Measurements from ENCODE around the gene ARL14EPL. TPM values are rescaled to one million over a fixed set of nuclear protein-coding genes. Genes with fewer than 3 reads are reported as not detected.
"Not testable (repeated sequence)": the region's sequence is repeated elsewhere in the genome, so short reads cannot be mapped to it uniquely, and the experiment has no call there.

Gene ARL14EPL
- total RNA-seq, 2 experiments from 2014 or later = not detected

- Mint-ChIP-seq H3K4me1 (ENCODE audit: low read depth) (peaks cover 2% of the 10 kb centered on the region), H3K9me3 (peaks cover 6% of the 10 kb centered on the region), H3K27me3 (ENCODE audit: low read depth) (no peaks in the 10 kb centered on the region), H3K4me3 (no peak overlapping the region), H3K27ac (no peak overlapping the region), H3K36me3 (ENCODE audit: low read depth) (peaks cover 60% of the 10 kb centered on the region)
- intact Hi-C loops (cut with micrococcal nuclease) = no loop called here
- DNase-seq = no peak
- CTCF ChIA-PET = interaction anchor here (0.8 kb wide), 1 partner anchor 40 kb away, joined by 3 read pairs; no protein-coding TSS in a partner anchor
These were observed 65.0 kb downstream of the ARL14EPL start for GRCh38 chr5:116097301-116097700.

- DNase-seq = no peak
- CTCF ChIA-PET = no interaction called here
- H3K4me1 Mint-ChIP-seq (ENCODE audit: low read depth) = peaks cover 5% of the 10 kb centered on the region
- intact Hi-C loops (cut with micrococcal nuclease) = no loop called here
- H3K27me3 Mint-ChIP-seq (ENCODE audit: low read depth) = no peaks in the 10 kb centered on the region
- no peak overlapping the region for H3K4me3 Mint-ChIP-seq
- no peak overlapping the region for H3K27ac Mint-ChIP-seq
- H3K36me3 Mint-ChIP-seq (ENCODE audit: low read depth) = peaks cover 63% of the 10 kb centered on the region
- peaks cover 12% of the 10 kb centered on the region for H3K9me3 Mint-ChIP-seq
These were observed 66.7 kb downstream of the ARL14EPL start for GRCh38 chr5:116098998-116099397.

GRCh38 chr5:116104941-116105340, 72.7 kb downstream of the ARL14EPL start:
- H3K4me1 Mint-ChIP-seq (ENCODE audit: low read depth); DNase-seq; H3K4me3 Mint-ChIP-seq; intact Hi-C loops (cut with micrococcal nuclease); CTCF ChIA-PET; H3K27ac Mint-ChIP-seq; H3K27me3 Mint-ChIP-seq (ENCODE audit: low read depth): not testable (repeated sequence)
- H3K9me3 Mint-ChIP-seq = peaks cover 24% of the 10 kb centered on the region
- peaks cover 78% of the 10 kb centered on the region for H3K36me3 Mint-ChIP-seq (ENCODE audit: low read depth)

Other genes starting within 250 kb of the ARL14EPL start
- under 1 TPM; 0.57 to 0.67 TPM for gene CDO1, start 215.8 kb upstream of the ARL14EPL start, total RNA-seq
- gene ATG12, start 190.9 kb upstream of the ARL14EPL start, total RNA-seq = 10 to 100 TPM; 39.1 to 41.3 TPM
- 10 to 100 TPM; 56.6 to 57.8 TPM for gene AP3S1, start 190.5 kb upstream of the ARL14EPL start, total RNA-seq
- not detected for gene LVRN, start 70.0 kb upstream of the ARL14EPL start, total RNA-seq
- gene COMMD10, start 52.6 kb downstream of the ARL14EPL start, total RNA-seq = 10 to 100 TPM; 30.0 to 30.9 TPM